Fibroblast of gingiva (primary cell): ENCODE results near the gene TRIO.
A peak's percentile ranks its signal among the peaks of the same experiment; 100 is the strongest.

Experiments used
- DNase-seq: peaks from one replicate; pipeline ENCODE4 v3.0.0-alpha.2; 2011; ENCODE audit warnings: low read depth

TRIO gene

GRCh38 chr5:14327624-14328023 lies 184.5 kb downstream of the TRIO start:
- no peak for DNase-seq

GRCh38 chr5:14328144-14328543 lies 185.0 kb downstream of the TRIO start:
- no peak for DNase-seq

- DNase-seq: no peak
Measured at GRCh38 chr5:14330291-14330690, 187.1 kb downstream of the TRIO start.

- DNase-seq: no peak
Measured at GRCh38 chr5:14330729-14331385, 187.7 kb downstream of the TRIO start.

GRCh38 chr5:14331386-14331781 lies 188.2 kb downstream of the TRIO start:
- peak; percentile 24 for DNase-seq

- no peak for DNase-seq
Measured at GRCh38 chr5:14332038-14332631, 189.0 kb downstream of the TRIO start.

- no peak for DNase-seq
Measured at GRCh38 chr5:14332746-14333145, 189.6 kb downstream of the TRIO start.

GRCh38 chr5:14337593-14337992 lies 194.5 kb downstream of the TRIO start:
- DNase-seq: no peak

- no peak for DNase-seq
Measured at GRCh38 chr5:14339468-14339867, 196.3 kb downstream of the TRIO start.

GRCh38 chr5:14341571-14342230 lies 198.6 kb downstream of the TRIO start:
- DNase-seq: no peak

- no peak for DNase-seq
Measured at GRCh38 chr5:14342306-14342705, 199.2 kb downstream of the TRIO start.

- no peak for DNase-seq
Measured at GRCh38 chr5:14343376-14343775, 200.2 kb downstream of the TRIO start.

- DNase-seq: no peak
Measured at GRCh38 chr5:14347522-14347921, 204.4 kb downstream of the TRIO start.

- DNase-seq: no peak
Measured at GRCh38 chr5:14348142-14348541, 205.0 kb downstream of the TRIO start.

GRCh38 chr5:14349029-14349428 lies 205.9 kb downstream of the TRIO start:
- no peak for DNase-seq

GRCh38 chr5:14351086-14351661 lies 208.0 kb downstream of the TRIO start:
- DNase-seq: no peak

GRCh38 chr5:14351845-14352712 lies 208.9 kb downstream of the TRIO start:
- peak; percentile 53 for DNase-seq

GRCh38 chr5:14353726-14354474 lies 210.8 kb downstream of the TRIO start:
- no peak for DNase-seq

- no peak for DNase-seq
Measured at GRCh38 chr5:14355391-14355790, 212.2 kb downstream of the TRIO start.

GRCh38 chr5:14356305-14356704 lies 213.2 kb downstream of the TRIO start:
- DNase-seq: no peak

- DNase-seq: no peak
Measured at GRCh38 chr5:14357441-14357840, 214.3 kb downstream of the TRIO start.
